ENCODE data around the gene SLC25A47.

Gene SLC25A47

DNA sequence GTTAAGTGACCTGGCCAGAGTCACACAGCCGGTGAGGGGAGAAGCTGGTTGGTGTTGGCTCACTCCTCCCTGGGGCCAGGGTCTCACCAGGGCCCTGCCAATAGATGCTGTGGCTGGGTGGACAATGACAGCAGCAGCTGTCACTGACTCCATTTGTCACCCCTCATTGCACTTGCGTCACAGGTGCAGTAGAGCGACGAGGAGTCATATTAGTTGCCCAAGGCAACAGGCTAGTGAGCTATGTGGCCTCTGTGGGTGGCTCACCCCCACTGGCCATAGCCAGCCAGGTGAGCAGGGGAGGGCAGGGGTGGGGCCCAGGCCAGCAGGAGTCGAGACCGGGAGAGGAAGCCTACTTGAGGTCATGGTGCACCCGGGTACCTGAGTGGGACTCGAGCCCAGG is 9.7 kb downstream of the SLC25A47 start:
- H3K27ac ChIP-seq (ENCODE audit: low read length, poor library complexity, severe bottlenecking), result no peak overlapping the region
- no peak overlapping the region for H2AK5ac ChIP-seq (ENCODE audit: low read length, severe bottlenecking)
- H4K8ac ChIP-seq (ENCODE audit: low read length), result no peak overlapping the region
- H3K23ac ChIP-seq (ENCODE audit: low read length in 2 of 2), result no peak overlapping the region
- H3K4ac ChIP-seq (ENCODE audit: low read depth in 1 of 2, low read length in 2 of 2), result no peak overlapping the region
- H2BK12ac ChIP-seq (ENCODE audit: low read length in 2 of 2), result no peak overlapping the region
- H3K4me1 ChIP-seq (ENCODE audit: control insufficient read depth, insufficient read depth, low read depth, low read length), result peaks cover 11% of the 10 kb centered on the region
- H3K4me3 ChIP-seq (ENCODE audit: insufficient read depth in 1 of 2, low read depth in 1 of 2, low read length in 2 of 2), result no peak overlapping the region
- no peak overlapping the region for H2AFZ ChIP-seq (ENCODE audit: low read depth, low read length)
- H3K4me2 ChIP-seq (ENCODE audit: low read length, poor library complexity, severe bottlenecking), result no peak overlapping the region
- H3K14ac ChIP-seq (ENCODE audit: low read length in 2 of 2), result no peak overlapping the region
- no peak overlapping the region for H4K91ac ChIP-seq (ENCODE audit: low read length)
- H3K79me1 ChIP-seq (replicated peaks; ENCODE audit: low read length, poor library complexity, severe bottlenecking), result peaks cover under 1% of the 10 kb centered on the region
- no peak overlapping the region for H3K18ac ChIP-seq (ENCODE audit: low read depth in 1 of 2, low read length in 2 of 2)
- DNase-seq, result no peak
- peaks cover 33 to 45% of the 10 kb centered on the region in 2 experiments for H3K36me3 ChIP-seq (ENCODE audit: control insufficient read depth in 1 of 2, insufficient read depth in 2 of 2, low read depth in 1 of 2, low read length in 2 of 2)
- no peaks in the 10 kb centered on the region for H3K9me3 ChIP-seq (ENCODE audit: control insufficient read depth, low read length)
- peaks cover 0 to 3% of the 10 kb centered on the region in 2 experiments for H3K27me3 ChIP-seq (ENCODE audit: control insufficient read depth in 1 of 2, insufficient read depth in 1 of 2, low read length in 2 of 2)
- H2BK120ac ChIP-seq (ENCODE audit: low read depth, low read length), result no peak overlapping the region
- 95% methylated on average over 8 of the region's 8 CpGs for WGBS
- no peak overlapping the region for H3K9ac ChIP-seq (ENCODE audit: low read length)
- H2BK15ac ChIP-seq (ENCODE audit: low read depth, poor library complexity, severe bottlenecking), result no peak overlapping the region
- no peak overlapping the region for H2BK5ac ChIP-seq (ENCODE audit: low read depth, low read length, poor library complexity, severe bottlenecking)

- Histone ChIP-seq H4K8ac (ENCODE audit: low read length) (no peak overlapping the region), H3K36me3 (ENCODE audit: control insufficient read depth in 1 of 2, insufficient read depth in 2 of 2, low read depth in 1 of 2, low read length in 2 of 2) (peaks cover 38 to 50% of the 10 kb centered on the region in 2 experiments), H2AK5ac (ENCODE audit: low read length, severe bottlenecking) (no peak overlapping the region), H3K27me3 (ENCODE audit: control insufficient read depth in 1 of 2, insufficient read depth in 1 of 2, low read length in 2 of 2) (peaks cover 0 to 3% of the 10 kb centered on the region in 2 experiments), H3K9ac (ENCODE audit: low read length) (no peak overlapping the region), H3K4ac (ENCODE audit: low read depth in 1 of 2, low read length in 2 of 2) (no peak overlapping the region), H2BK120ac (ENCODE audit: low read depth, low read length) (no peak overlapping the region), H3K27ac (ENCODE audit: low read length, poor library complexity, severe bottlenecking) (no peak overlapping the region), H3K9me3 (ENCODE audit: control insufficient read depth, low read length) (no peaks in the 10 kb centered on the region), H3K18ac (ENCODE audit: low read depth in 1 of 2, low read length in 2 of 2) (no peak overlapping the region), H2BK15ac (ENCODE audit: low read depth, poor library complexity, severe bottlenecking) (no peak overlapping the region), H3K79me1 (replicated peaks; ENCODE audit: low read length, poor library complexity, severe bottlenecking) (peaks cover 2% of the 10 kb centered on the region), H2BK12ac (ENCODE audit: low read length in 2 of 2) (no peak overlapping the region), H3K4me3 (ENCODE audit: insufficient read depth in 1 of 2, low read depth in 1 of 2, low read length in 2 of 2) (no peak overlapping the region), H3K23ac (ENCODE audit: low read length in 2 of 2) (no peak overlapping the region), H3K14ac (ENCODE audit: low read length in 2 of 2) (no peak overlapping the region), H2AFZ (ENCODE audit: low read depth, low read length) (no peak overlapping the region), H3K4me2 (ENCODE audit: low read length, poor library complexity, severe bottlenecking) (no peak overlapping the region), H4K91ac (ENCODE audit: low read length) (no peak overlapping the region), H3K4me1 (ENCODE audit: control insufficient read depth, insufficient read depth, low read depth, low read length) (peaks cover 11% of the 10 kb centered on the region), H2BK5ac (ENCODE audit: low read depth, low read length, poor library complexity, severe bottlenecking) (no peak overlapping the region)
- 97% methylated on average over 4 of the region's 8 CpGs for WGBS
- no peak for DNase-seq
These were observed 10.2 kb downstream of the SLC25A47 start for GRCh38 chr14:100333311-100333710.

DNA sequence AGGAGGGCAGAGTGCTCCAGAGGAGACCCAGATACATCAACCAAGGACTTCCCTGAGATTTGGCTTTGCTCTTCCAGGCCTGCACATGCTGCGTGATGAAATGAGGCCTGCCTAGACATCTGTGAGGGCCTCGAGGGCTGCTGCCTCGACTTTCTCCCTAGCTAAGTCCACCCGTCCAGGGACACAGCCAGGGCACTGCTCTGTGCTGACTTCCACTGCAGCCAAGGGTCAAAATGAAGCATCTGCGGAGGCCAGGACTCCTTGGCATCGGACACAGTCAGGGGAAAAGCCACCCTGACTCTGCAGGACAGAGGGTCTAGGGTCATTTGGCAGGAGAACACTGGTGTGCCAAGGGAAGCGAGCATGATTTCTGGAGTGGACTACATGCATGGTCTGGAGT is 10.7 kb downstream of the SLC25A47 start:
- H3K23ac ChIP-seq (ENCODE audit: low read length in 2 of 2), result no peak overlapping the region
- no peak overlapping the region for H2BK15ac ChIP-seq (ENCODE audit: low read depth, poor library complexity, severe bottlenecking)
- no peak overlapping the region for H2BK5ac ChIP-seq (ENCODE audit: low read depth, low read length, poor library complexity, severe bottlenecking)
- no peaks in the 10 kb centered on the region for H3K9me3 ChIP-seq (ENCODE audit: control insufficient read depth, low read length)
- H3K4ac ChIP-seq (ENCODE audit: low read depth in 1 of 2, low read length in 2 of 2), result no peak overlapping the region
- H2AK5ac ChIP-seq (ENCODE audit: low read length, severe bottlenecking), result no peak overlapping the region
- H2BK12ac ChIP-seq (ENCODE audit: low read length in 2 of 2), result no peak overlapping the region
- H3K27ac ChIP-seq (ENCODE audit: low read length, poor library complexity, severe bottlenecking), result no peak overlapping the region
- H3K9ac ChIP-seq (ENCODE audit: low read length), result no peak overlapping the region
- peaks cover 8% of the 10 kb centered on the region for H3K4me1 ChIP-seq (ENCODE audit: control insufficient read depth, insufficient read depth, low read depth, low read length)
- no peak overlapping the region for H2AFZ ChIP-seq (ENCODE audit: low read depth, low read length)
- no peak overlapping the region for H4K8ac ChIP-seq (ENCODE audit: low read length)
- H3K14ac ChIP-seq (ENCODE audit: low read length in 2 of 2), result no peak overlapping the region
- H4K91ac ChIP-seq (ENCODE audit: low read length), result no peak overlapping the region
- H3K4me3 ChIP-seq (ENCODE audit: insufficient read depth in 1 of 2, low read depth in 1 of 2, low read length in 2 of 2), result no peak overlapping the region
- H3K18ac ChIP-seq (ENCODE audit: low read depth in 1 of 2, low read length in 2 of 2), result no peak overlapping the region
- peaks cover 0 to 3% of the 10 kb centered on the region in 2 experiments for H3K27me3 ChIP-seq (ENCODE audit: control insufficient read depth in 1 of 2, insufficient read depth in 1 of 2, low read length in 2 of 2)
- H2BK120ac ChIP-seq (ENCODE audit: low read depth, low read length), result no peak overlapping the region
- H3K79me1 ChIP-seq (replicated peaks; ENCODE audit: low read length, poor library complexity, severe bottlenecking), result peaks cover 2% of the 10 kb centered on the region
- WGBS, result 92% methylated on average over 7 of the region's 7 CpGs
- H3K4me2 ChIP-seq (ENCODE audit: low read length, poor library complexity, severe bottlenecking), result no peak overlapping the region
- H3K36me3 ChIP-seq (ENCODE audit: control insufficient read depth in 1 of 2, insufficient read depth in 2 of 2, low read depth in 1 of 2, low read length in 2 of 2), result peaks cover 38 to 47% of the 10 kb centered on the region in 2 experiments
- no peak for DNase-seq

GRCh38 chr14:100334904-100335303 is 11.8 kb downstream of the SLC25A47 start:
- peaks cover 6% of the 10 kb centered on the region for H3K4me1 ChIP-seq (ENCODE audit: control insufficient read depth, insufficient read depth, low read depth, low read length)
- H3K27me3 ChIP-seq (ENCODE audit: control insufficient read depth in 1 of 2, insufficient read depth in 1 of 2, low read length in 2 of 2), result peaks cover 0 to 3% of the 10 kb centered on the region in 2 experiments
- no peak overlapping the region for H2AFZ ChIP-seq (ENCODE audit: low read depth, low read length)
- no peak overlapping the region for H4K8ac ChIP-seq (ENCODE audit: low read length)
- no peak overlapping the region for H2BK15ac ChIP-seq (ENCODE audit: low read depth, poor library complexity, severe bottlenecking)
- no peak overlapping the region for H3K14ac ChIP-seq (ENCODE audit: low read length in 2 of 2)
- H2AK5ac ChIP-seq (ENCODE audit: low read length, severe bottlenecking), result no peak overlapping the region
- H3K4me2 ChIP-seq (ENCODE audit: low read length, poor library complexity, severe bottlenecking), result no peak overlapping the region
- H3K27ac ChIP-seq (ENCODE audit: low read length, poor library complexity, severe bottlenecking), result no peak overlapping the region
- peaks cover 42 to 50% of the 10 kb centered on the region in 2 experiments for H3K36me3 ChIP-seq (ENCODE audit: control insufficient read depth in 1 of 2, insufficient read depth in 2 of 2, low read depth in 1 of 2, low read length in 2 of 2)
- no peak overlapping the region for H3K4ac ChIP-seq (ENCODE audit: low read depth in 1 of 2, low read length in 2 of 2)
- H3K23ac ChIP-seq (ENCODE audit: low read length in 2 of 2), result no peak overlapping the region
- no peaks in the 10 kb centered on the region for H3K9me3 ChIP-seq (ENCODE audit: control insufficient read depth, low read length)
- H2BK5ac ChIP-seq (ENCODE audit: low read depth, low read length, poor library complexity, severe bottlenecking), result no peak overlapping the region
- H2BK12ac ChIP-seq (ENCODE audit: low read length in 2 of 2), result no peak overlapping the region
- no peak overlapping the region for H3K9ac ChIP-seq (ENCODE audit: low read length)
- WGBS, result 97% methylated on average over 12 of the region's 12 CpGs
- no peak overlapping the region for H2BK120ac ChIP-seq (ENCODE audit: low read depth, low read length)
- H3K4me3 ChIP-seq (ENCODE audit: insufficient read depth in 1 of 2, low read depth in 1 of 2, low read length in 2 of 2), result no peak overlapping the region
- DNase-seq, result no peak
- H3K79me1 ChIP-seq (replicated peaks; ENCODE audit: low read length, poor library complexity, severe bottlenecking), result peaks cover 2% of the 10 kb centered on the region
- no peak overlapping the region for H4K91ac ChIP-seq (ENCODE audit: low read length)
- H3K18ac ChIP-seq (ENCODE audit: low read depth in 1 of 2, low read length in 2 of 2), result no peak overlapping the region

Data from mesenchymal stem cell (in vitro differentiated cells and primary cell).